NCI-H2196 (cell line): ENCODE data around the gene CAMKK1.

Experiments used
- DNase-seq: peaks from one replicate; lab custom pipeline; 2025; ENCODE audit not compliant: unreplicated experiment; lab: John Stamatoyannopoulos, UW

The CAMKK1 gene

DNA sequence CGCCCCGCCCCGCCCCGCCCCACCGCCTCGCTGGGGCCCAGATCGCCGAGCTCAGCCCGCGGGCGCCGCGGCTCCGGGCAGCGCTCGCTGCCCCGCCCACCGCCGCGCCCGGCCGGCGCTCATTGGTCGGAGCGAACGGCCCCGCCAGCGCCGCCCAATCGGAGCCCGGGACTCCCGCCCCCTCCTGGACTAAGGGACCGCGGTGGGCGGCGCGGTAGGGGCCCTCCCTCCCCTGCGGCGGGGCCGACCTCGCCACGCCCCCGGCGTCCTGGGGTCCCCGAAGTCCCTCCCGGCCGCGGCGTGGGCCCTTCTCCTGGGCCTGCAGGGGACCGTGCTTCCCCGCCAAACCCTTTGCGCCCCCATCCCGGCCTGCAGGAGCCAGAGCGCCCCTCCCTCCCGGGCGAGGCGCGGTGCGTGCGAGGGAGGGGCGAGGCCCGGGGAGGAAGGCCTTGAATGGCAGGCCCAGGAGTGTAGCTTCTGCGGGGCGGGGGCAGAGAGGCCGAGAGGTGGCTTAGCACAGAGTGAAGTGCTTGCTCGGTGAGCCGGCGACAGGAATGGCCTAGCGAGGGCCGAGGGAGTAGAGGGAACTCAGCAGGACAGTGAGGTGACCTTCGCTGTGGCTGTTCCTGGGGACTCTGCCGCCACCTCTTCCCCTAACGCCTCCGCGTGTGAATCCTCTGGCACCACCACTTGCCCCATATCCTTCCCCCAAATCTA lies at the start of gene CAMKK1:
TSS of gene CAMKK1 (minus strand) at position 51 of the 717 bp plus-strand sequence. CDS start 7,366 bp downstream, outside the sequence.
- DNase-seq: peak; percentile 77

- DNase-seq: no peak
Observed at GRCh38 chr17:3940965-3941698, 48.3 kb upstream of the CAMKK1 start.

DNA sequence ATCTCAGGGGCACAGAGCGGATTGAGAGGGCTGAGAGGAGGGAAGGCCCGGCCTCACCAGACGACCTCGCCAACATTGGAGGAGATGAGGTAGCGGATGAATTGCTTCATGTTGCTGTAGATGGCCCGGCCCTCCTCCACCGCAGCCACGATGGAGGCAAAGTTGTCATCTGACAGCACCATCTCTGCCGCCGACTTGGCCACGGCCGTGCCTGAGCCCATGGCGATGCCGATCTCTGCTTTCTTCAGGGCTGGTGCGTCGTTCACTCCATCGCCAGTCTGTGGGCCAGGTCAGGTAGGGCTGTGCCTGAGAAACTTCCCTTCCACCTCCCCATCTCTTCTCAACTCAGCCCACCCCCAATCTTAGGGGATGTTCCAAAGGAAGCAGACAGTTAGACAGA lies 44.5 kb upstream of the CAMKK1 start:
- DNase-seq: no peak

DNA sequence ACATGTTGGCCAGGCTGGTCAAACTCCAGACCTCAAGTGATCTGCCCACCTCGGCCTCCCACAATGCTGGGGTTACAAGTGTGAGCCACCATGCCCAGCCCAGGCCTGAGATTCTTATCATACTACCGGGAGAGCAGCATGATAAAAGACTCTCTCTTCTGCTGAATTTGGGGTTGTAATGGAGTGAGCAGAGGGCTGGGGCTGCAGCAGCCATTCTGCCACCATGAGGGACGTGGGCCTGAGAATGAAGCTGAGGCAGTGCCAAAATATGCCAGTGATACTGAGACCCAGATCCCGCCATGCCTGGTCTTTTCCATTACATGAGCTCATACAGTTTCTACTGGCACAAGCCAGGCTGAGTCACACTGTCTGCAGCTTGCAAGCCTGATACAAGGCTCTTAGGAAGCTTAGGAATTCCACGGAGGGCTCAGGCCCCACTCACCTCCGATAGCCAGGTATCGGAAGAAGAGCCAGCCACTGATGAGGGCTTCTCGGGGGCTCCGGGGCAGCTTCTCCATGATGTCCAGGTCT lies 43.0 kb upstream of the CAMKK1 start:
- no peak for DNase-seq

GRCh38 chr17:3935140-3935542 lies 42.3 kb upstream of the CAMKK1 start:
- peak; percentile 26 for DNase-seq

- no peak for DNase-seq
Observed at GRCh38 chr17:3929764-3930163, 36.9 kb upstream of the CAMKK1 start.

DNA sequence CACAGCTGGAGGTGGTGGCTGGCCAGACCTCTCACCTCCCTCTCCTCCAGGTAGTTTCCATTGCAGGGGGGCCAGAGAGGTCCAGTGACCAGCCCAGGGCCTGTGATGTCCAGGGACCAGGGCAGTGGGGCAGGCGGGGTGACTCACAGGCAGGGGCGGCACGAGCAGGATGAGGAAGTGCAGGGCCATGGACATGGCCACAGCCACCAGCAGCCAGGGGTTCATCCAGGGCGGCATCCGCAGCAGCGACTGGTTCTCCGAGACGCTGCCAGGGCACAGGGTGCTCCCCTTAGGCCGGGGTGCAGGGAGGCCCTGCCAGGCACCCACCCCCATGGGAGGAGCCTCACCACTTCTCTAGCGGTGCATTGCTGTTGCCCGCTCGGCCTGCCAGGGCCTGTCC lies 36.3 kb upstream of the CAMKK1 start:
- no peak for DNase-seq

DNA sequence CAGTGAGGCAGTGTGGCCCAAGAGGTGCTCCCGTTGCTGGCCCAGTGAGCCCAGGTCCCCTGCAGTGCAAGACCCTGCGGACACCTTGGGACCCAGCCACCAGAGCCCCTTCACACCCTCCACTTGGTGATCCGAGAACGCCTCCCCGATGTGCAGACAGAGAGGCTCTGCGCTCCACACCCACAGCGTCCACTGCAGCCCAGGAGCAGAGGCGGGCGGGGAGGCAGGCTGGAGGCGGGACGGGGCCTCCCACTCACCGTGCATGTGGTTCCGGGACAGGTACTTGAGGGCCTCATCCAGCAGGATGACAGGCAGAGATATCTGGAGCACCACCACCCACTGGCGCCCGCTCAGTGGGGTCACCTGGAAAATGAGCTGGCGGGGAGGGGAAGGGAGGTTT lies 35.6 kb upstream of the CAMKK1 start:
- no peak for DNase-seq

DNA sequence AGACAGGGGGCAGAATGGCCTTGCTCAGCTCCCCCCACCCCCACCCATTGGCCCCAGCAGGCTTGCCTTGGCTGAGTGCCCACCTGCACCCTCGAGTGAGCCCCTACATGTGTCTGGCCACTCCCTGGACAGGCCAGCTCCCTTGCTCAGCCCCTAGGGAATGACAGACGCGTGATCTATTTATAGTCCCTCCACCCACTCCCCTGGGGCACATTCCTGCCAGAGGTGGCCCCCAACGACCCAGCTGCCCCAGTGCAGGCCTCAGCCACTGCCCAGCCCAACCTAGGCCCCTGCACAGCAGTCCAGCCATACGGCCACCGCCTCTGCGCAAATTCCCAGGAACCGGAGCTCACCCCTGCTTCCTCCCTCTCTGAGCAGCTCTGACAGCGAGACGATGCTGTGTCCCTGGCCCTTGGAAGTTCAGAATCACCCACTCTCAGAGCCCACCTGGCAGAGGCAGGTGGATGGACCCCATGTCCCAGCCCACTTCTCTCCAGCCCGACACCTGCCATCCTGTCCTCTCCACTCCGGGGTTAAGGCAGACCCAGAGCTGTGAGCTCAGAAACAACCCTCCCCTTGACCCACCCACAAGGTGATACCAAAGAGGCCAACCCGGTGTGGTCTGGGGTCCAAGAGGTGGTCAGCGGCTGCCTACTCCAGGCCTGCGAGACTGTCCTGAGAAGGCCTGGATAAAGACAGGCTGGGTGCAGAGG lies 34.9 kb upstream of the CAMKK1 start:
- DNase-seq: no peak

- no peak for DNase-seq
Observed at GRCh38 chr17:3926860-3927627, 34.2 kb upstream of the CAMKK1 start.

DNA sequence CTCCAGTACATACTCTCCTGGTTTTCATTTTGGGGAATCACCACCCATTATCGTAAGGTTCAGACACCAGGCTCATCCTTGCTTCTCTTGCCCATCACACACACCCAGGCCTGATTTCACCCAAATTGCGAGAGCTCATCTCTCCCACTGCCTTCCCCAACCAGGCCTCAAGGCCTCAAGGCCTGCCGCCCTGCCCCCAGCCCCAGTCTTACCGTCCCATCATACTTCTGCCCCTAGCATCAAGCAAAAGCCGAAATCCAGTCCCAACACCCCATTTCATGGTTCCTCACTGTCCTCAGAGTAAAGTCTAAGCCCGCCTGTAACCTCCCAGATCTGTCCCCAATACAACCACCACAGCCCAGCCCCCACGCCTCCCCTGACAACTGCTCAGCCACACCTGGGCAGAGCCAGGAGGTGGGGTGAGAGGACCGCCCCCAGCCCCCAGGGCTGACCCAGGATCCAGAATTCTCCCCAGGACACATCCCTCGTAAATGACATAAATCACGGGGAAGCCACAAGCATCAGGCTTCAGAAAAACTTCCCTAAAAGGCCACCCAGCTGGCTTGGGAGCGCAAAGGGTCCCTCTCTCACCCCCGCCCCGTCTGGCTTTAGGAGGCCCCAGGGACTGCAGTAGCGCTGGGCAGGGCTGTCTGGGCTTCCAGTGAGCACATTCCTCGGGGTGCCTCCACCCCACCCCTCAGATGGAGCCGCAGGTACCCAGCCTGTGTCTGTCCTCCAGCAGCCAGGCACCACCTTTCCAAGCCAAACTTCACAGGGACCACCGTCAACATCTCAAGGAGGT lies 33.0 kb upstream of the CAMKK1 start:
- DNase-seq: no peak

- no peak for DNase-seq
Observed at GRCh38 chr17:3924512-3925350, 31.9 kb upstream of the CAMKK1 start.

DNA sequence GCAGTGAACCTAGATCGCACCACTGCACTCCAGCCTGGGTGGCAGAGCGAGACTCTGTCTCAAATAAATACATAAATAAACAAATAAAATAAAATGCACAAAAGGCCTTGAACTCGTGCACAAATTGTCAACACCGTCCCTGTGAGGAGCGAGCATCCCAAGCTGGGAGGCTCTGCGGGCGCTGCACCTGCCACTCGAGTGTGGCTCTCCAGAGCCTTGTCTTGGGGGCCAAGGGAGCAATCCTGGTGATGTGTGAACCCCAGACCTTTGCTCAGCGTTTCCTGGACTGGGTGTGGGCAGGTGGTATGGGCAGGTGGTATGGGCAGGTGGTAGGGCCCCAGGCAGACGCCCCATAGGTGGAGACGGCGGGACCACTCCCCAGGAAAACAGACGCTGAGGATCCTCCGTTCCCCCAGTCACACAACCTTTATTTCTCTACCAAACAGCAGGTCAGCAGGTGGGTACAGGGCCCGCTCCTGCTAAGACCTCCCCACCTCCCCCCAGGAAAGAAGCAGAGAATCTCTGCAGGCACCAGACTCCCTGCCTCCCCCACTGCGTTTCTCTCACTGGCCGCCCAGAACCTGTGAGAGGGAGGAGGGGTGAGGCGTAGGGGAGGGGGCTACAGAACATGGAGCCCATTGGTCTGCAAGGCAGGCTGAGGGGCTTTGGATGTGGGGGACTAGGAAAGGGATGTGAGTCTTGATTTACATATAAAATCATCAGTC lies 30.8 kb upstream of the CAMKK1 start:
- DNase-seq: no peak

DNA sequence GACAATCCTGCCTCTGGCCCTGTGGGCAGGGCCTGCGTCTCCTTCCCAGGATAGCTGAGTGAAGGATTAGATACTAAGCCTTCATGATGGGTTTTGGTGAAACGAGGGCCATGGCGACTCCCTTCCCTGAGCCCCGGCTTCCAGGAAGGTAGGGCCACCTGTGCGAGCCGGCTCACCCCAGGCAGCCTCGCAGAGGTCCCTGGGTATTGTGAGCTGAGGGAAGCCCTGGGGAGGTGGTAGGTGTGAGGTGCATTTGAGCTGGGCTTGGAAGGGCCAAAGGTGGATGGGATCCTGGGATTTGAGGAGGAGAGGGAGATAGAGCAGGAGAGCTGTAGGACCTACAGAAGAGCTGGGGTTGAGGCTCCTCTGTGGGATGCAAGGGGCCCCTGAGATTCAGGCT lies 29.9 kb upstream of the CAMKK1 start:
- DNase-seq: no peak

DNA sequence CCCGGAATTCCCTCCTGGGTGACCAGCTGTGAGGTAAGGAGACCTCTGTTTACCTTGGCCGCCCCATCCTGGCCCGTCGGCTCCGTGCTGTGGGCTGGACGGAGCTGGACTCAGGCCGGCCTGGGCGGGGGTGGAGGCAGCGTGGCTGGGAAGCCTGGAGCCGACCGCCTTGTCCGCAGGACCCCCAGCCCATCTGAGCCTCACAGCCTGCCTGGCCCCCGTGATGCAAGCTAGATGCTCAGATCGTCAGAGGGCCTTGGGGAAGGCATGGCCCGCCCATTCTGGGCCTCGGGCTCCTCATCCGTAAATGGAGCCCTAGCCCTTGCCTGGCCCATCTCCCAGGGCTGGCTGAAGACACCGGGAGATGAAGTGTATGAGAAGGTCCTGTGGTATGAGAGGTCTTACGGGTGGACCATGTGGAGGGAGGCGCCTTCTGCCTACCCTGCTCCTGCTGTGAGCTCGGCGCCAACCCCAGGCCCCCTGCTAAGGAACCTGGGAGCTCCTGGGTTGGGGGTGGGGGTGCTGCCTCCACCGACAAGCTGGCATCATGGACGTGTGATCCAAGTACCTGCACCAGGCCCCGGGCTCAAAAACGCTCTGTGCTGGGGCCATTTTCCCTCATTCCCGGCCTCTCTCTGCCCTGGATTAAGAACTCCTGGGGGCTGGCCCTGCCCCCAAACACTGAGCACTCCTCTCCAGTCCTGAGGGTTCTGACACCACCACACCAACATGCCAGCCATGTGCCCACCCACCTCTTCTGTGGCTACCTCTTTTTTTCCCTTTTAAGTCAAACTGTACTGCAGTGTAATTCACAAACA lies 28.9 kb upstream of the CAMKK1 start:
- DNase-seq: no peak

DNA sequence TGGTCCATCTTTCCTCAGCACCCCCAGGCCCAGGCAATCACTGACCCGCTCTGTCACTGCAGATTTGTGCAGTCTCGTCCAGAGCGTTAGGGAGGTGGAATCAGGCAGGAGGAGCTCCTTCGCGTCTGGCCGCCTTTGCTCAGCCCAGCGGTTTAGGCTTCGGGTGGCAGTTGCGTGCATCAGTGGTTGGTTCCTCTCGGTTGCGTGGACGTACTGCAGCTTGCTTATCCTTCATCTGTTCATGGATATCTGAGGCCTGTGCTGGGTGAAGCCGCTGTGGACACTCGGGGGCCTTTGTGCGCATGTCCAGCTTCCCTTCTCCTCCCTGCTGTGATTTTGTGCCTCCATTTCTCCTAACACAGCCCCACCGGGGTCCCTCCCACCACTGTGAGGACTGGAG lies 28.2 kb upstream of the CAMKK1 start:
- no peak for DNase-seq

DNA sequence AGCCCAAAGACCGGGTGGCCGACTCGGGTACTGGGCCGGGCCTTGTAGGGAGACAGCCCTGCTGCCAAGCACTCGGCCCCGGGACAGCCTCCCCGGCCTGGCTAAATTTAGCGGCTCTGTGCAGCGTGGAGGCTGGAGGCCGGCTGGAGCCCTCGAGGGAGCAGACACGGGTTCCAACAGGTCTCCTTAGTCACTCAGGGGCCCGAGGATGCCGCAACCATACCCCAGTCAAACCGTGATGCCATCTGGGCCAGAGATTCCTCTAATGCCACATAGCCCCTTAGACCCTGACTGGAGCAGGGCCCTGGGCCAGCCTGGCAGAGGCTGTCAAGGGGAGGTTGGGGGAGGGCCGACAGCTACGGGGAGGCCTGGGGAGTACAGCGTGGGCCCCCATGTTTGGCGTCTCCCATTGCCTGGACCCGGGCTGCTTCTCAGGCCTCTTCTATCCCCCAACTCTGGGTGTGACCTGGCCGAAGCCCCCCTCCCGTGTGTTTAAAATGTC lies 26.3 kb upstream of the CAMKK1 start:
- no peak for DNase-seq
